Measurements from ENCODE around the gene PRKAR2B.
"Not testable (repeated sequence)": the region's sequence is repeated elsewhere in the genome, so short reads cannot be mapped to it uniquely, and the experiment has no call there.

PRKAR2B gene

GRCh38 chr7:107027208-107027607 lies 17.3 kb upstream of the PRKAR2B start:
- no peak for DNase-seq (ENCODE audit: low spot score)

GRCh38 chr7:107029061-107029763 lies 15.3 kb upstream of the PRKAR2B start:
- no peak for DNase-seq (ENCODE audit: low spot score)

DNA sequence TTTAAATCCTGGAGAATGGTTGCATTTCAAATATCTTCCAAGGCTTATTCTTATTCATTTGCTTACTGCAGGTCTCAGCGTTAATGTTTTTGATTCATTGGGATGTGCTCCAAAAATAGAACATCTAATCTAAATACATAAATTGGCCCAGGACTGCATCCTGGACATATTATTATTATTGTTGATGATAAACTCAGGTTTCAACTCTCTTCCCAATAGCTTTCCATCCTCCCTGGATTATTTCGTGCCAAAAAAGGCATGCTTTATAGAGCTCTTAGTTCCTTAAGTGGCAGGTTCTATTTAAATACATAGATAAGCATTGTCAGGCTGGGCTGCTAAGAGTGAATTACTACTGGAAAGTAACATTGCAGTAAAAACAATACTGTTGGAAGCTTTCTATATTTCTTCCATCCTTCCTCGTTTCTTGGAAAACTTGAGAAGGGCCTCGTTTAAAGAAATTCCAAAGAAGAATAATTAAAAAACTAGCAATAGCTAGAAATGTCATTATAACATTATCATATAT lies 14.7 kb upstream of the PRKAR2B start:
- no peak for DNase-seq (ENCODE audit: low spot score)

DNA sequence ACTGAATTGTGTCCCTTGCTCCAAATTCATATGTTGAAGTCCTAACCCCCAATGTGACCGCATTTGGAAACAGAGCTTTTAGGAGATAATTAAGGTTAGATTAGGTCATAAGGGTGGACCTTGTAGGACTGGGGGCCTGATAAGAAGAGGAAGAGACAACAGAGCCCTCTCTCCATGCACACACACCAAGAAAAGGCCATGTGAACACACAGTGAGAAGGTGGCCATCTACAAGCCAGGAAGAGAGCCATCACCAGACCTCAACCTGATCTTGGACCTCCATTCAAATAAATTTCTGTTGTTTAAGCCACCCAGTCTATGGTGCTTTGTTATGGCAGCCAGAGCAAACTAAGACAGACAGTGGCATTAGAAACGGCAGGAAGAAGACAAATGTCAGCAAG lies 12.5 kb upstream of the PRKAR2B start:
- no peak for DNase-seq (ENCODE audit: low spot score)

GRCh38 chr7:107032720-107033438 lies 11.6 kb upstream of the PRKAR2B start:
- DNase-seq (ENCODE audit: low spot score): no peak

DNA sequence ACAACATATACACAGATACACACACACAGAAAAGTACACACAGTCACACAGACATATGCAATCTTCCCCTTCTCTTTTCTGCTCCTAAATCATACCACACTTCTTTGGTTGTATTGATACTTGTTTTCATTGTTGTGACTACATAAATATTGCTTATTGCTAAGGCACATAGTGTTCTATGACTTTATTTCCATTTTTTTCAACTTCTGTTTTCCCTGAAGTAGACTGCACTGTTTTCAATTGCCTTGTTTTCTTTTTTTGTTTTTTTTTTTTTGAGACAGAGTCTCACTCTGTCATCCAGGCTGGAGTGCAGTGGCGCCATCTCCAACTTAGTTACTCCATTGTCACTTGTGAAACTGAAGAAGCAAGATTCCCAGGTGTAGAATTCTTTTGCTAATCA lies 10.0 kb upstream of the PRKAR2B start:
- DNase-seq (ENCODE audit: low spot score): no peak

- DNase-seq (ENCODE audit: low spot score): no peak
These were observed 9.1 kb upstream of the PRKAR2B start for GRCh38 chr7:107035446-107035845.

DNA sequence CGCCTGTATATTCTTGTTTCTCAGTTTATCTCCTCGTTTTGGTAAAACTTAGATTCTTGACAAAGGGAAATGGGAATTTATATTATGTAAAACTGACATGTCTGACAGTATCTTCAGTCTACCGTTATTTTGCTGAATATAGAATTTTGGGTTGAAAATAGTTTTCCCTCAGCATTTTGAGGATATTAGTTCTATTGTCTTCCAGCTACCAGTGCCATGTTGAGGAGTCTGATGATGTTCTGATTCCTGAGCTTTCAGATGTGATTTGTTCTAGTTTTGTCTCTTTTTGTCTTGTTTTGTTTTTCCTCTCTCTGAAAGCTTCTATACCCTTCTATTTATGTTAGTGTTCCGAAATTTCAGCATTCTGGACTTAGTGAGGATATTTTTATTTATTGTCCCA lies 8.0 kb upstream of the PRKAR2B start:
- DNase-seq (ENCODE audit: low spot score): no peak

- DNase-seq (ENCODE audit: low spot score): no peak
These were observed 6.5 kb upstream of the PRKAR2B start for GRCh38 chr7:107037717-107038603.

DNA sequence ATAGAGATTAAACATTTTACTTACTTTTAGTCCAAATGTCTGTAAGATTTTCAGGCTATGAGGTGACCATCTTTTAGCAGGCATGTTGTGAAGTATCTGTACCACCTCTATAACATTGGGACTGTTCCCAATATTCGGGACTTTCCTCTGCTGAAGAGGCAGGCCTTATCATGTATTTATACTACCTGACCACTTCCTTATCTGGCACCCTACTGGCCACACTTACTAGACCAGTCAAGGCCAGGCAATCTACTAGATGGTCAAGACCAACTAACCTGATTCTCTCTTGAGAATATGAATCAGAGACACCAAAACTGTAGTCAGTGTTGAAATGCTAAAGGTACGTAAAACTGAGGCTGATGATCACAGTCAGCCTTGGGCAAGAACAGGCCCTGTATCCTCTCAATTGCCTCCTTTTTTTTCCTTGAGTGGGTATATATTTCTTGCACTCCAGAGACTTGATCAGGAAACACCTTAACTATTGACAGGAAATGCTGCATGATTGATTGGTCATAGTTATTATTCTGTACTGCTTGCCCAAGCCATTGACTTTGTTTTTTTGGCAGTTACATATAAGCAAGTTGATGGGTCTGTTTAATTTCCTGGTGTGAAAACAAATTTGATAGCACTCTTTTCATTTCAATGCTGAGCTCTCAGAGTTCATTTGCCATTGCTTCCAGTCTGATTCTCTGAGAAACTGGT lies 5.2 kb upstream of the PRKAR2B start:
- DNase-seq (ENCODE audit: low spot score): no peak

DNA sequence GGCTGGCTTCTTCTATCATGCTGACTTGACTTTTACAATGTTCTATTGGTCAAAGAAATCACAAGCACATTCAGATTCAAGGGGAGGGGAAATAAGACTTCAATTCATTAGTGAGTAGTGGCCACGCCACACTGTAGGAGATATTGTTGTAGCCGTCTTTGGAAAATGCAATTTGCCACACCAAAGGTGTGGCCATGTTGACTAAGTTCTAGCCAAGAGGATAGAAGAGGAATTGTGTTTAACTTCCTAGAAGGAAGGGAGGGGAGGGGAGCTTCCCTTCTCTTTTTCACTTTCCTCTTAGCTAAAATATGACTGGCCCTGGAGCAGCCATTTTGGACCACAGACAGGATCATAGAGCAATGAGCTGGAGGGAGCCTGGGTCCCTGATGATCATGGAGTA lies 3.4 kb upstream of the PRKAR2B start:
- no peak for DNase-seq (ENCODE audit: low spot score)

- DNase-seq (ENCODE audit: low spot score): not testable (repeated sequence)
These were observed 2.7 kb upstream of the PRKAR2B start for GRCh38 chr7:107041764-107042163.

DNA sequence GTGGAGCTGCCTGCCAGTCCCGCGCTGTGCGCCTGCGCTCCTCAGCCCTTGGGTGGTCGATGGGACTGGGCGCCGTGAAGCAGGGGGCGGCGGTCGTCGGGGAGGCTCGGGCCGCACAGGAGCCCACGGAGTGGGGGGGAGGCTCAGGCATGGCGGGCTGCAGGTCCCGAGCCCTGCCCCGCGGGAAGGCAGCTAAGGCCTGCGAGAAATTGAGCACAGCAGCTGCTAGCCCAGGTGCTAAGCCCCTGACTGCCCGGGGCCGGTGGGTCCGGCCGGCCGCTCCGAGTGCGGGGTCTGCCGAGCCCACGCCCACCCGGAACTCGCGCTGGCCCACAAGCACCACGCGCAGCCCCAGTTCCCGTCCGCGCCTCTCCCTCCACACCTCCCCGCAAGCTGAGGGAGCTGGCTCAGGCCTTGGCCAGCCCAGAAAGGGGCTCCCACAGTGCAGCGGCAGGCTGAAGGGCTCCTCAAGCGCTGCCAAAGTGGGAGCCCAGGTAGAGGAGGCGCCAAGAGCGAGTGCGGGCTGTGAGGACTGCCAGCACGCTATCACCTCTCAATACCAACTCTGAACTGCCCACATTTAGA lies 2.1 kb upstream of the PRKAR2B start:
- not testable (repeated sequence) for DNase-seq (ENCODE audit: low spot score)

DNA sequence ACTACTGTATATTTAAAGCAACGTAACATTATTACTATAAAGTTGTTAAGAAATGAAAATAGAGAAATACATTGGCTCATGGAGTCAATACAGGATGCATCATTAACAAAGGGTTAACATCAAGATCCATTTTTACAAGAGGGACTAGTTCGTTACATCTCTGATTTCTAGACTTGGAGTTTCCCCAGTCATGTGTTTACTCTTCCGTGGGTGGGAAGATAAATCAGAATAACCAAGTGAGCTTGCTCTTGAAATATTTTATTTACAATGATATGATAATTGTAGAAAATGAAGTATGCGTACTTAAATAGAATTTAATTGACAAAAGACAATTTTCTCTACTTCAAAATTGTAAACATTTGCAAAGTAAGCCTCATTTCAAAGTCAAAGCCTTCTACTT lies 1.0 kb upstream of the PRKAR2B start:
- no peak for DNase-seq (ENCODE audit: low spot score)

DNA sequence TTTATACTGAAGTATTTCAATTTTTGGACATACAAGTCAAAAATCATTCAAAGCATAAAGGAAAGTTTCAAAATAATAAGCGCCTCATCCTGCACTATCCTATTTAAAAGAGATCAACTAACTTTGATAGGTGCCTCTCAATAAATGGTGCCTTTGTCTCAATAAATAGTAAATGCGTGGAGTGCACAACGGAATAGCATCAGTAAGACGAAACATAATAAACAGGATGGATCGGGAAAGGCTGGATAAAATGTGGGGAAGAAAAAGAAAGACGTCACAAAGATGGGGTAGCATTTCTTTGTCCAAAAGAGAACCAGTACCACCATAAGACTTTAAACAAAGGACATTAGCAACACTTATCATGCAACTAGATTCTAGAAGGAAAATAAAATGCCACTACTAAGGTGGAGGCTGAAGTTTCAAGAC lies 571 bp upstream of the PRKAR2B start:
- DNase-seq (ENCODE audit: low spot score): no peak

DNA sequence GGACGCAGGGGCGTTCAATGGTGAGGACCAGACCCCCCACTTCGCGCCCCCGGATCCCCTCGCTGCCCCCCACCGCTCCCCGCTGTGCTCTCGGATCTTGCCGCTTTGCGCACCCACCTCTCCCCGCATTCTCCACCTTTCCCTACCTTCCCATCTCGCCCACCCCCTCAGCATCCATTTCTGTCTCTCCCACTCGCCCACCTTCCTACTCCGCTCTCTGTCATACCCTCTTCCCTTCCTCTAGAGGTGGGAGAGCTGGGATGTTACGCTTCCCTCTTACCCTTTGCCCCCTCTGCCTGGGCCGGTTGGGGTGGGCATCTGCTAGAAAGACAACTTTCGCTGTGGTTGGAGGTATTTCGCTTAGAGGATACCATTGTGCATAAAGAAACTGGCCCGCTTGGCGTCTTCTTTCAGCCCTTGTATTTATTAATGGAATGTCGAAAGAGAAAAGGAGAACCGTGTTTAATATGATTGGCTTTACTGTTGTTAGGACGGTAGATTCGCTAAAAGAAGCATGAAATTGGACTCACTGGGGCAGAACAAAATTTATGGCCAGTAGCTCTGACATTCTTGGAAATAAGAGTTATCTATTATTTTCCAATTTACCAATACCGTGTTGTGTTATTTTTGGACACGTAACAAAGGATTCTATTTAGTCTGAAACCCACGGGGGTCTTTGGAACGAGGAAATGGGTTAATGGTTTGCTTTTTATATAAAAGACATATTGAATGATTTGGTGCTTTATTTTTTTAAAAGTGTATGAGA lies 873 bp downstream of the PRKAR2B start:
- DNase-seq (ENCODE audit: low spot score): peak; percentile 20

GRCh38 chr7:107045980-107046379 lies 1.5 kb downstream of the PRKAR2B start:
- DNase-seq (ENCODE audit: low spot score): peak; percentile 40

DNA sequence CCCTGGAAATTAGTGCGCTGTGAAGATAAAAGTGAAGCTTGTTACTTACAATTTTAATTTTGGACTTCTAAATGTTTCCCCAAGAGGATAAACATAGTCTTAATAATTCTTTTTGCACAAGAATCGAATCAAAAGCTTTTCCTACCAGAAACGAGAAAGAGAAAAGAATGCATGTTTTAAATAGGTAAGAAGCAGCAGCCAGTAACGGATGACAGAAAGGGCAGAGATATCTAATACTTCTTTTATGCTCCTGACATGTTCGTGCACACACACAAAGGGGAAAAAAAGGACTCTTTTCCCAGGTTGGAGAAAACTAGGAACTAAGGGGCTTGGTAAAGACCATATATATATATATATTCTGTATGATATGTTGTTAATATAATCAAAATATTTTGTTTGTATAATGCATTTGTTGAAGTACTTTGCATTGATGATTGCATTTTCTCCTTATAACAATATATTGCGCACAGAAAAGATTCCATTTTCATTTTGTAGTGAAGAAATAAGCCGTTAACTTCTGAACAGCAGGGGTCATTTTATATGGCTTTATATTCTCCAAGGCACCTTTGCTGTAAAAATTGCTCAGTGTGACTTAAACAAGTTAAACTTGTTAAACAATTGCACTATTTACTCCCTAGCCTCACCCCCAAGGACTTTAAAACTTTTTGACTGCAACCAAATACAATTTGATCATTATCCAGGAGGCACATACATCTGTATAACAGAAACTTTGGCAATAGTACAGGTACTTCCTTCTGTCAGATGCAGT lies 2.2 kb downstream of the PRKAR2B start:
- no peak for DNase-seq (ENCODE audit: low spot score)

GRCh38 chr7:107047902-107048782 lies 3.6 kb downstream of the PRKAR2B start:
- DNase-seq (ENCODE audit: low spot score): no peak

Data from HuH-7.5 (cell line).